ENCODE data around the gene GRHPR. TPM values are rescaled to one million over a fixed set of nuclear protein-coding genes. Genes with fewer than 3 reads are reported as not detected.
A peak's percentile ranks its signal among the peaks of the same experiment; 100 is the strongest.

The GRHPR gene
- polyA plus RNA-seq, 2 donors: 36.5 to 92.2 TPM

GRCh38 chr9:37438359-37438758, 15.9 kb downstream of the GRHPR start:
- H3K9me3 ChIP-seq (ENCODE audit: control insufficient read depth in 2 of 2, insufficient read depth in 1 of 2, low read depth in 1 of 2, low read length in 1 of 2): no peaks in the 10 kb centered on the region
- no peaks in the 10 kb centered on the region for H3K27me3 ChIP-seq (ENCODE audit: control insufficient read depth in 1 of 2, insufficient read depth in 2 of 2, low read length in 2 of 2)
- H3K4me1 ChIP-seq (ENCODE audit: control insufficient read depth in 2 of 2, insufficient read depth in 2 of 2, low read length in 1 of 2): no peaks in the 10 kb centered on the region
- H3K27ac ChIP-seq (ENCODE audit: low read depth in 2 of 2, low read length in 1 of 2): no peak overlapping the region
- no peak overlapping the region for H3K4me3 ChIP-seq (ENCODE audit: low read depth in 1 of 2, low read length in 2 of 2)
- peaks cover 36 to 42% of the 10 kb centered on the region in 2 donors for H3K36me3 ChIP-seq (ENCODE audit: control insufficient read depth in 2 of 2, insufficient read depth in 2 of 2, low read length in 1 of 2)
- 69 to 92% methylated on average over 3 of the region's 3 CpGs for WGBS, 2 donors

DNA sequence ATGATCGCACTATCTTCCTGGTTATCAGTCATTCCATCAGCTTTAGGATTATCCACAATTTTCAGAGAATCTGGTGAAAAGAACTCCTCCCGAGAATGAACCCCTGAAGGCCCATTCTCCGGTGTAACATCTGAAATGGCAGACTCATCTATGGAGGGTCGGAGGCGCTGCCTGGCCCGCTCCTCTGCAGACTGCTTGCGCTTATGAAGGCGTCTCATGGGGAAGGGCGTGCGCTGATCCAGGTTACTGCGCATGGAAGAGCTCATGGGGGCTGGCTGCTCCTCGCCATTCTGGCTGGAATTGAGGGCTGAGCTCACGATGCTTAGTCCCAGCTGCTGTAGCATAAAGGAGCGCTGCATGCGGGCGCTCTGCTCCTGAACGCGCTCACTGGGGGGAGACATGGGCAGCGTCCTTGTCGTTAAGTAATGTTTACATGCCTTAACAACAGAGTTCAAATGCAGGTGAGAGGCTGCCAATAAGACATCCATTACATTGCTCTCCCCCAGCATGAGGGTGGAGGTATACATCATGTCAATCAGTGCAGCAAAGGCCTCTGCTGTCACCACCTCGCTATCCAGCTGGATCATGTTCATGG, 19.4 kb downstream of the GRHPR start:
- Histone ChIP-seq H3K27me3 (ENCODE audit: control insufficient read depth in 1 of 2, insufficient read depth in 2 of 2, low read length in 2 of 2) (no peaks in the 10 kb centered on the region), H3K4me3 (ENCODE audit: low read depth in 1 of 2, low read length in 2 of 2) (no peak overlapping the region), H3K4me1 (ENCODE audit: control insufficient read depth in 2 of 2, insufficient read depth in 2 of 2, low read length in 1 of 2) (no peaks in the 10 kb centered on the region), H3K9me3 (ENCODE audit: control insufficient read depth in 2 of 2, insufficient read depth in 1 of 2, low read depth in 1 of 2, low read length in 1 of 2) (no peaks in the 10 kb centered on the region), H3K36me3 (ENCODE audit: control insufficient read depth in 2 of 2, insufficient read depth in 2 of 2, low read length in 1 of 2) (peaks cover 29 to 42% of the 10 kb centered on the region in 2 donors), H3K27ac (ENCODE audit: low read depth in 2 of 2, low read length in 1 of 2) (no peak overlapping the region)
- 89 to 90% methylated on average over 21 of the region's 21 CpGs for WGBS, 2 donors

GRCh38 chr9:37442556-37442955, 20.1 kb downstream of the GRHPR start:
- WGBS, 2 donors: 87 to 94% methylated on average over 2 of the region's 2 CpGs
- Histone ChIP-seq H3K4me1 (ENCODE audit: control insufficient read depth in 2 of 2, insufficient read depth in 2 of 2, low read length in 1 of 2) (no peaks in the 10 kb centered on the region), H3K9me3 (ENCODE audit: control insufficient read depth in 2 of 2, insufficient read depth in 1 of 2, low read depth in 1 of 2, low read length in 1 of 2) (no peaks in the 10 kb centered on the region), H3K27me3 (ENCODE audit: control insufficient read depth in 1 of 2, insufficient read depth in 2 of 2, low read length in 2 of 2) (no peaks in the 10 kb centered on the region), H3K4me3 (ENCODE audit: low read depth in 1 of 2, low read length in 2 of 2) (no peak overlapping the region), H3K27ac (ENCODE audit: low read depth in 2 of 2, low read length in 1 of 2) (no peak overlapping the region), H3K36me3 (ENCODE audit: control insufficient read depth in 2 of 2, insufficient read depth in 2 of 2, low read length in 1 of 2) (peaks cover 26 to 38% of the 10 kb centered on the region in 2 donors)

DNA sequence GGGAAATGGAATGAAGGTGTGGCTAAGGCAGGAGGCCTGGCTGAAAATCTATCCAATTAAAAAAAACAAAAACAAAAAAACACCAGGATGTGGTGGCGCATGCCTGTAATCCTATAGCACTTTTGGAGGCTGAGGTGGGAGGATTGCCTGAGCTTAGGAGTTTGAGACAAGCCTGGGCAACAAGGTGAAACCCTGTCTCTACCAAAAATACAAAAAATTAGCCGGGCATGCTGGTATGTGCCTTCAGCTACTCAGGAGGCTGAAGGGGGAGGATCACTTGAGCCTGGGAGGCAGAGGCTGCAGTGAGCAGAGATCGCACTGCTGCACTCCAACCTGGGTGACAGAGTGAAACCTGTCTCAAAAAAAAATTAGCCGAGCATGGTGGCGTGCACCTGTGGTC, 21.1 kb downstream of the GRHPR start:
- 83 to 91% methylated on average over 5 of the region's 5 CpGs for WGBS, 2 donors

GRCh38 chr9:37444890-37445289, 22.4 kb downstream of the GRHPR start:
- Histone ChIP-seq H3K27me3 (ENCODE audit: control insufficient read depth in 1 of 2, insufficient read depth in 2 of 2, low read length in 2 of 2) (no peaks in the 10 kb centered on the region), H3K9me3 (ENCODE audit: control insufficient read depth in 2 of 2, insufficient read depth in 1 of 2, low read depth in 1 of 2, low read length in 1 of 2) (no peaks in the 10 kb centered on the region), H3K4me1 (ENCODE audit: control insufficient read depth in 2 of 2, insufficient read depth in 2 of 2, low read length in 1 of 2) (no peaks in the 10 kb centered on the region), H3K36me3 (ENCODE audit: control insufficient read depth in 2 of 2, insufficient read depth in 2 of 2, low read length in 1 of 2) (peaks cover 15 to 27% of the 10 kb centered on the region in 2 donors), H3K4me3 (ENCODE audit: low read depth in 1 of 2, low read length in 2 of 2) (no peak overlapping the region), H3K27ac (ENCODE audit: low read depth in 2 of 2, low read length in 1 of 2) (no peak overlapping the region)
- WGBS, 2 donors: 56 to 73% methylated on average over 2 of the region's 2 CpGs

More for the DNA sequence above, 21.1 kb downstream of the GRHPR start:
- Histone ChIP-seq H3K27me3 (ENCODE audit: control insufficient read depth in 1 of 2, insufficient read depth in 2 of 2, low read length in 2 of 2) (no peaks in the 10 kb centered on the region), H3K36me3 (ENCODE audit: control insufficient read depth in 2 of 2, insufficient read depth in 2 of 2, low read length in 1 of 2) (peaks cover 18 to 32% of the 10 kb centered on the region in 2 donors), H3K4me3 (ENCODE audit: low read depth in 1 of 2, low read length in 2 of 2) (no peak overlapping the region), H3K4me1 (ENCODE audit: control insufficient read depth in 2 of 2, insufficient read depth in 2 of 2, low read length in 1 of 2) (no peaks in the 10 kb centered on the region), H3K9me3 (ENCODE audit: control insufficient read depth in 2 of 2, insufficient read depth in 1 of 2, low read depth in 1 of 2, low read length in 1 of 2) (no peaks in the 10 kb centered on the region), H3K27ac (ENCODE audit: low read depth in 2 of 2, low read length in 1 of 2) (no peak overlapping the region)

DNA sequence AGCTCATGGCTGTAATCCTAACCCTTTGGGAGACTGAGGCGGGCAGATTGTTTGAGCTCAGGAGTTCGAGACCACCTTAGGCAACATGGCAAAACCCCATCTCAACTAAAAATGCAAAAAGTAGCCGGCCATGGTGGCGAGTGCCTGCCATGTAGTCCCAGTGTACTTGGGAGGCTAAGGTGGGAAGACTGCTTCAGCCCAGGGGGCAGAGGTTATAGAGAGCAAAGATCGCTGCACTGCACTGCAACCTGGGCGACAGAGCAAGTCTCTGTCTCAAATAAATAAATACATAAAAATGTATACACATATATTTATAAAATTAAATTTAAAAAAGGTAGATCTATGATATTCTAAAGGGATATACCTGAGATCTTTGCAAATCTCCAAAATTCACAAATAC, 23.3 kb downstream of the GRHPR start:
- Histone ChIP-seq H3K36me3 (ENCODE audit: control insufficient read depth in 2 of 2, insufficient read depth in 2 of 2, low read length in 1 of 2) (peaks cover 8 to 20% of the 10 kb centered on the region in 2 donors), H3K4me1 (ENCODE audit: control insufficient read depth in 2 of 2, insufficient read depth in 2 of 2, low read length in 1 of 2) (no peaks in the 10 kb centered on the region), H3K27ac (ENCODE audit: low read depth in 2 of 2, low read length in 1 of 2) (no peak overlapping the region), H3K4me3 (ENCODE audit: low read depth in 1 of 2, low read length in 2 of 2) (no peak overlapping the region), H3K27me3 (ENCODE audit: control insufficient read depth in 1 of 2, insufficient read depth in 2 of 2, low read length in 2 of 2) (no peaks in the 10 kb centered on the region), H3K9me3 (ENCODE audit: control insufficient read depth in 2 of 2, insufficient read depth in 1 of 2, low read depth in 1 of 2, low read length in 1 of 2) (no peaks in the 10 kb centered on the region)
- WGBS, 2 donors: 88 to 95% methylated on average over 6 of the region's 6 CpGs

- H3K4me3 ChIP-seq (ENCODE audit: low read depth in 1 of 2, low read length in 2 of 2): no peak overlapping the region
- H3K27me3 ChIP-seq (ENCODE audit: control insufficient read depth in 1 of 2, insufficient read depth in 2 of 2, low read length in 2 of 2): no peaks in the 10 kb centered on the region
- H3K27ac ChIP-seq (ENCODE audit: low read depth in 2 of 2, low read length in 1 of 2): no peak overlapping the region
- no peaks in the 10 kb centered on the region for H3K4me1 ChIP-seq (ENCODE audit: control insufficient read depth in 2 of 2, insufficient read depth in 2 of 2, low read length in 1 of 2)
- WGBS, 2 donors: 59 to 72% methylated on average over 4 of the region's 4 CpGs
- peaks cover 6 to 15% of the 10 kb centered on the region in 2 donors for H3K36me3 ChIP-seq (ENCODE audit: control insufficient read depth in 2 of 2, insufficient read depth in 2 of 2, low read length in 1 of 2)
- no peaks in the 10 kb centered on the region for H3K9me3 ChIP-seq (ENCODE audit: control insufficient read depth in 2 of 2, insufficient read depth in 1 of 2, low read depth in 1 of 2, low read length in 1 of 2)
These were observed 23.9 kb downstream of the GRHPR start for GRCh38 chr9:37446401-37446800.

DNA sequence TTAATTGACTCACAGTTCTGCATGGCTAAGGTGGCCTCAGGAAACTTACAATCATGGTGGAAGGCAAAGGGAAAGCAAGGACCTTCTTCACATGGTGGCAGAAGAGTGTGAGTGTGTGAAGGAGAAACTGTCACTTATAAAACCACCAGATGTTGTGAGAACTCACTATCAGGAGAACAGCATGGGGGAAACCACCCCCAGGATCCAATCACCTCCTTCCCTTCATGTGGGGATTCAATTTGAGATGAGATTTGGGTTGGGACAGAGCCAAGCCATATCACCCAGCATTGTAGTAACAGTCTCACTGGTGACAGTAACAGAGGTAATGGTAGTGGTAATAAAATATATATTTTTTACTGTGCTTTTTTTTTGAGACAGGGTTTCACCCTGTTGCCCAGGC, 24.6 kb downstream of the GRHPR start:
- no peak overlapping the region for H3K27ac ChIP-seq (ENCODE audit: low read depth in 2 of 2, low read length in 1 of 2)
- H3K4me1 ChIP-seq (ENCODE audit: control insufficient read depth in 2 of 2, insufficient read depth in 2 of 2, low read length in 1 of 2): no peaks in the 10 kb centered on the region
- peaks cover 2 to 8% of the 10 kb centered on the region in 2 donors for H3K36me3 ChIP-seq (ENCODE audit: control insufficient read depth in 2 of 2, insufficient read depth in 2 of 2, low read length in 1 of 2)
- H3K9me3 ChIP-seq (ENCODE audit: control insufficient read depth in 2 of 2, insufficient read depth in 1 of 2, low read depth in 1 of 2, low read length in 1 of 2): no peaks in the 10 kb centered on the region
- no peak overlapping the region for H3K4me3 ChIP-seq (ENCODE audit: low read depth in 1 of 2, low read length in 2 of 2)
- H3K27me3 ChIP-seq (ENCODE audit: control insufficient read depth in 1 of 2, insufficient read depth in 2 of 2, low read length in 2 of 2): no peaks in the 10 kb centered on the region

GRCh38 chr9:37449862-37450632, 27.6 kb downstream of the GRHPR start:
- H3K36me3 ChIP-seq (ENCODE audit: control insufficient read depth in 2 of 2, insufficient read depth in 2 of 2, low read length in 1 of 2): peaks cover 0 to 4% of the 10 kb centered on the region in 2 donors
- H3K27ac ChIP-seq (ENCODE audit: low read depth in 2 of 2, low read length in 1 of 2): no peak overlapping the region
- H3K9me3 ChIP-seq (ENCODE audit: control insufficient read depth in 2 of 2, insufficient read depth in 1 of 2, low read depth in 1 of 2, low read length in 1 of 2): no peaks in the 10 kb centered on the region
- no peak overlapping the region for H3K4me3 ChIP-seq (ENCODE audit: low read depth in 1 of 2, low read length in 2 of 2)
- WGBS, 2 donors: 88 to 89% methylated on average over 12 of the region's 12 CpGs
- H3K4me1 ChIP-seq (ENCODE audit: control insufficient read depth in 2 of 2, insufficient read depth in 2 of 2, low read length in 1 of 2): peaks cover 0 to 6% of the 10 kb centered on the region in 2 donors
- H3K27me3 ChIP-seq (ENCODE audit: control insufficient read depth in 1 of 2, insufficient read depth in 2 of 2, low read length in 2 of 2): no peaks in the 10 kb centered on the region

DNA sequence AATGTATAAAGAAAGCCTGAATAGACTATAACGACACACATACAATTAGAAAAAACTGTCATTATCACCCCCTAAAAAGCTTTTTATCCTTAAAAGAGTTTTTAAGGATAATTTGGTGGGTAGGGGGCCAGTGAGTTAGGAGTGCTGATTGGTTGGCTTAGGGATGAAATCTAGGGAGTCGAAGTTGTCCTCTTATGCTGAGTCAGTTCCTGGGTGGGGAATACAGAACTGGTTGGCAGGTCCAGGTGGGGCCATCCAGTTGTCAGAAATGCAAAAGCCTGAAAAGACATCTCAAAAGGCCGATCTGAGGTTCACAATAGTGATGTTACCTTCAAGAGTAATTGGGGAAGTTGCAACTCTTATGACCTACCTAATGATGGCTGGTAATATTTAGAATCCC, 29.1 kb downstream of the GRHPR start:
- Histone ChIP-seq H3K27ac (ENCODE audit: low read depth in 2 of 2, low read length in 1 of 2) (peak overlapping the region in 1 of 2 donors; percentile 53), H3K4me3 (ENCODE audit: low read depth in 1 of 2, low read length in 2 of 2) (no peak overlapping the region), H3K36me3 (ENCODE audit: control insufficient read depth in 2 of 2, insufficient read depth in 2 of 2, low read length in 1 of 2) (no peaks in the 10 kb centered on the region), H3K27me3 (ENCODE audit: control insufficient read depth in 1 of 2, insufficient read depth in 2 of 2, low read length in 2 of 2) (no peaks in the 10 kb centered on the region), H3K9me3 (ENCODE audit: control insufficient read depth in 2 of 2, insufficient read depth in 1 of 2, low read depth in 1 of 2, low read length in 1 of 2) (no peaks in the 10 kb centered on the region), H3K4me1 (ENCODE audit: control insufficient read depth in 2 of 2, insufficient read depth in 2 of 2, low read length in 1 of 2) (peaks cover 0 to 11% of the 10 kb centered on the region in 2 donors)
- 69 to 70% methylated on average over 3 of the region's 3 CpGs for WGBS, 2 donors

Data from esophagus (tissue), 2 donors.